HFFc6 (cell line): ENCODE measurements around the gene RTN4RL1. TPM values are rescaled to one million over a fixed set of nuclear protein-coding genes. Genes with fewer than 3 reads are reported as not detected.

Source experiments
- DNase-seq: peaks from one replicate; pipeline ENCODE4 v3.0.0-alpha.2; 2018
- H3K27ac Mint-ChIP-seq: 2 replicates; pipeline ENCODE4 v1.8.0; 2020; ENCODE audit warnings: mild to moderate bottlenecking, mixed read lengths
- H3K27me3 Mint-ChIP-seq: 2 replicates; pipeline ENCODE4 v1.8.0; 2021; ENCODE audit warnings: mild to moderate bottlenecking, moderate library complexity, mixed read lengths; ENCODE audit not compliant: insufficient read depth
- H3K36me3 Mint-ChIP-seq: 2 replicates; pipeline ENCODE4 v1.8.0; 2021; ENCODE audit warnings: low read depth, mixed read lengths
- H3K4me1 Mint-ChIP-seq: 2 replicates; pipeline ENCODE4 v1.8.0; 2020; ENCODE audit warnings: low read depth, mixed read lengths
- H3K4me3 Mint-ChIP-seq: 2 replicates; pipeline ENCODE4 v1.8.0; 2020; ENCODE audit warnings: mild to moderate bottlenecking, moderate library complexity, mixed read lengths
- H3K9me3 Mint-ChIP-seq: 2 replicates; pipeline ENCODE4 v1.8.0; 2020; ENCODE audit warnings: mild to moderate bottlenecking, mixed read lengths
- total RNA-seq, 6 experiments: library from RNA; stranded (reverse); fragmentation: NEBNext Ultra II Directional; extraction: Animal tissue kit (Norgen Biotek cat#: 25700); gene quantifications; 2 replicates in 1 of 6; 3 replicates in 5 of 6; pipeline ENCODE4 v1.2.3, GENCODE V29; 2021
- TF ChIP-seq, protein P1 (sequence below): fragments of 200-600 bp; sonication (generic); IDR thresholded peaks from 2 replicates; pipeline ENCODE4 v1.5.0; 2021; ENCODE audit warnings: antibody characterized with exemption, mild to moderate bottlenecking

RTN4RL1 gene
- total RNA-seq, 6 experiments from 2014 or later, result 0.33 to 0.60 (median 0.39) TPM

DNA sequence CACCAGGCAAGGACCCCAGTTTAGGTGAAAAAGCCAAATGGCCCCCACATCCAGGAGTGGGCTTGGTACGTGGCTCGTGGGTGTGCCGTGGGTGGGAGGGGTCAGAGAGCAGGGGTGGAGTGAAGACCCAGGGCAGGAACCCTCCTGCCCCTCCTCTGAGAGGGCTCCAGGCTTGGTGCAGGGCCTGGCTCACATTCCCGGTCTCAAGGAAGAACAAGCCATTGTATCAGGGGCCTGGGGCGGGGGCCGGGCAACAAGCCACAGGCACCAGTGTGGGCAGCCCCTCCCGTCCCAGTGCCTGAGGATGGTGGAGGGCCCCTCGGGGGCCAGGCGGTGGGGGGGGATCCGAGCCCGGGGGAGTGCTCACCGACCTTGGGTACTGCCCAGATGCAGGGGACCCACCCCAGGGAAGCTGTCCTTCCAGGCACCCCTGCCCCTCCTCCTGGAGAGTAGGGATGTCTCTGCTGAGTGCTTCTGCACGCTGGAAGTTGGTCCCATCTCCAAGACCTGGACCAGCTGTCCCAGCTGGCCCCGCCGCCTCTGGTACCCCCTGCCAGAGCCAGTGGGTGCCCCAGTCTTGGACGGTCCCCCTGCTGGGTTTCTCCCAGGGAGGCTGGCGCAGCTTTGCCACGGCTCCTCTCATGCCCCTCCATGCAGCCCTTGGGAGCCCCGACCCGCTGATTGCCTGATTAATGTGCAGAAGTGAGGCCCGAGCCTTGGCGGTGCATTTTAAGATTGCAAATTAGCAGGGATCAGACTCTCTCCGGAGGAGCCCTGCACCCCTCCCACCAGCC is 83.7 kb downstream of the RTN4RL1 start:
- DNase-seq, result no peak
- no peaks in the 10 kb centered on the region for H3K9me3 Mint-ChIP-seq
- H3K4me1 Mint-ChIP-seq, result no peaks in the 10 kb centered on the region
- no peak overlapping the region for H3K4me3 Mint-ChIP-seq
- TF ChIP-seq, protein P1, sequence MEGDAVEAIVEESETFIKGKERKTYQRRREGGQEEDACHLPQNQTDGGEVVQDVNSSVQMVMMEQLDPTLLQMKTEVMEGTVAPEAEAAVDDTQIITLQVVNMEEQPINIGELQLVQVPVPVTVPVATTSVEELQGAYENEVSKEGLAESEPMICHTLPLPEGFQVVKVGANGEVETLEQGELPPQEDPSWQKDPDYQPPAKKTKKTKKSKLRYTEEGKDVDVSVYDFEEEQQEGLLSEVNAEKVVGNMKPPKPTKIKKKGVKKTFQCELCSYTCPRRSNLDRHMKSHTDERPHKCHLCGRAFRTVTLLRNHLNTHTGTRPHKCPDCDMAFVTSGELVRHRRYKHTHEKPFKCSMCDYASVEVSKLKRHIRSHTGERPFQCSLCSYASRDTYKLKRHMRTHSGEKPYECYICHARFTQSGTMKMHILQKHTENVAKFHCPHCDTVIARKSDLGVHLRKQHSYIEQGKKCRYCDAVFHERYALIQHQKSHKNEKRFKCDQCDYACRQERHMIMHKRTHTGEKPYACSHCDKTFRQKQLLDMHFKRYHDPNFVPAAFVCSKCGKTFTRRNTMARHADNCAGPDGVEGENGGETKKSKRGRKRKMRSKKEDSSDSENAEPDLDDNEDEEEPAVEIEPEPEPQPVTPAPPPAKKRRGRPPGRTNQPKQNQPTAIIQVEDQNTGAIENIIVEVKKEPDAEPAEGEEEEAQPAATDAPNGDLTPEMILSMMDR, result no peak
- H3K27me3 Mint-ChIP-seq, result peaks cover 17% of the 10 kb centered on the region
- H3K27ac Mint-ChIP-seq, result no peak overlapping the region
- H3K36me3 Mint-ChIP-seq, result no peaks in the 10 kb centered on the region

DNA sequence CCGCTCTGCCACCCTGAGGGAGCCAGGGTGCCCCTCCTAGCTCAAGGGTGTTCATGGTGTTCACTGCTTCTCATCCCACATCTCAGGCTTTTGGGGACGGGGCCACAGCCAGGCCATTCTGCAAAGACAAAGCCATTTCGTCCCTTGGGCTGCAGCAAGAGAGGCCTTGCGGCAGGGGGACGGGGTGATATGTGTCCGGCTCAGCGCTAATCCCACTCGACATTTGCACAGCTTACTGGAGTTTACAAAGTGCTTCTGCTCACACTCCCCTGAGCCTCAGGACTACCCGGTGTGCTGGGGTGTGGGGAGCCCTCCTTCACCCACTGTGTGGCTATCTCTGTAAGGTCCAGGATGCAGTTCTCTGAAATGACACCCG is 84.3 kb downstream of the RTN4RL1 start:
- H3K36me3 Mint-ChIP-seq, result no peaks in the 10 kb centered on the region
- H3K27ac Mint-ChIP-seq, result no peak overlapping the region
- no peak for DNase-seq
- TF ChIP-seq, protein P1, result no peak
- H3K27me3 Mint-ChIP-seq, result peaks cover 20% of the 10 kb centered on the region
- no peaks in the 10 kb centered on the region for H3K4me1 Mint-ChIP-seq
- no peak overlapping the region for H3K4me3 Mint-ChIP-seq
- H3K9me3 Mint-ChIP-seq, result no peaks in the 10 kb centered on the region

DNA sequence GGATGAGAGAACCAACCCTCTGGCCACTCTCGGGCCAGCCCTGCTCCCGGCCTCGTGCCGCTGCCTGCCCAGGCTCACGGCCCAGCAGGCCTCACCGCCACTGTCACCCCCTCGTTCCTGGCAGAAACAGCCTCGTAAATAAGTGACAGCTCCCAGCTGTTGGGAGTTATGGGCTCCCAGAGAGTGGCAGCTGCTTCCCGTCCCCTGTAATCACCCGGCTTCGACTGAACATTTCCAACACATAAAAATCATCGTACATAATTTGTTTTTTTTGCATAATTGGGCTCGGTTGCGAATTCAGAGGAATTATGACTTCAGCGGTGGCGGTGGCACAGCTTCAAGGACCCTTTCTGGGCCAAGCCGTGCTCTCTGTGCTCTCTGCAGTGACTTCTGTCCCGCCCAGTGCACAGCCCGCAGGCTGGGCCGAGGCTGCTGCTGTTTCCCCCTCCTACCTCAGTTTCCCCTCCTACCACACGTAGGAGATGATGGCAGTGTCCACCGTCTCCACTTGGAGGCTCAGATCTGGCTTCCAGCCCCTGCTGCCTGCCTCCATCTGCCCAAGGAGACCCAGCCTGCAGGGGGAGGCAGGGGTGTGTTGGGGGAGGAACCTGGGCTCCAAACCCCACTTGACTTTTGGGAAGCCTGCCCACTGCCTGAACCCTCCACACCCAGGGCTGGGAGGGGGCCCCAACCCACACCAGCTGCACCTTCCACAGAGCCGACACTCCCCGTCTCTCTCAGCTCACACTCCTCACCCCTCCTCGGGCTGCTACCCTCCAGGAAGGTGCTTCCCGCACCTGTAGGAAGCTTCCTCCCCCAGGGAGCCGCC is 84.9 kb downstream of the RTN4RL1 start:
- TF ChIP-seq, protein P1, result no peak
- H3K27me3 Mint-ChIP-seq, result peaks cover 22% of the 10 kb centered on the region
- H3K4me3 Mint-ChIP-seq, result no peak overlapping the region
- no peak for DNase-seq
- no peaks in the 10 kb centered on the region for H3K4me1 Mint-ChIP-seq
- H3K27ac Mint-ChIP-seq, result no peak overlapping the region
- no peaks in the 10 kb centered on the region for H3K36me3 Mint-ChIP-seq
- no peaks in the 10 kb centered on the region for H3K9me3 Mint-ChIP-seq

DNA sequence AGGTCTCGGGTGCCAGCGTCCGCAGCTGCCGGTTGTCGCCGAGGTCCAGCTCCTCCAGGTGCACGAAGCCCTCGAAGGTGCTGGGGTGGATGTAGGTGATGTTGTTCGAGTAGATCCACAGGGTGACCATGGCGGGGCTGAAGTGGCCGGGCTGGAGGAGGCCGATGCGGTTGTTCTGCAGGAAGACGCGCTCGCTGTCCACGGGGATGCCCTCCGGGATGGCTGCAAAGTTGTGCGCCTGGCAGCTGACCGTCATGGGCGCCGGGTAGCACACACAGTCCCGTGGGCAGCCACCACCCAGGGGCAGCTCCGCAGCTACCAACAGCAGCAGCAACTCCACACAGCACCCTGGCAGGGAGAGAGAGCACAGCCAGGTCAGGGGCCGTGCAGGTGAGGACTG is 87.7 kb downstream of the RTN4RL1 start:
- TF ChIP-seq, protein P1, result no peak
- Mint-ChIP-seq H3K27me3 (peaks cover 30% of the 10 kb centered on the region), H3K4me3 (no peak overlapping the region), H3K36me3 (no peaks in the 10 kb centered on the region), H3K9me3 (no peaks in the 10 kb centered on the region), H3K4me1 (no peaks in the 10 kb centered on the region), H3K27ac (no peak overlapping the region)
- no peak for DNase-seq

DNA sequence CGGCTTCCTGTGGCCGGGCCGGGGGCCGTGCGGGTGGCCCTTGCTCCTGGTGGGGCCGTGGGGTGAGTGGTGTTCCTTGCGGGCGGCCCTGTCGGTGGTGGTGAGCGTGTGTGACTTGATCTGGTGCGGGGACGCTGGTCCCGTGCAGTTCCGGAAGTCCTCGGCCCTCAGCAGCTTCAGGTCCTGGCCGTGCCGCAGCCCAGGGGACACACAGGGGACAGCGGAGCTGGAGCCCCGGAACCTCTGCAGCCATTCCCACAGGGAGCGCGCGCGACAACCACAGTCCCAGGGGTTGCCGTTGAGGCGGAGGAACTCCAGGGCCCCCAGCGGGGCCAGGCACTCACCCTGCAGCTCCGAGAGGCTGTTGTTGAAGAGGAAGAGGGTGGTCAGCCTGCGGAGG is 88.4 kb downstream of the RTN4RL1 start:
- Mint-ChIP-seq H3K4me1 (no peaks in the 10 kb centered on the region), H3K27ac (no peak overlapping the region), H3K4me3 (no peak overlapping the region), H3K9me3 (no peaks in the 10 kb centered on the region), H3K36me3 (no peaks in the 10 kb centered on the region), H3K27me3 (peaks cover 30% of the 10 kb centered on the region)
- DNase-seq, result no peak
- TF ChIP-seq, protein P1, result no peak
